A549 (cell line): ENCODE measurements around the gene SPRYD4. TPM values are rescaled to one million over a fixed set of nuclear protein-coding genes. Genes with fewer than 3 reads are reported as not detected.

Source experiments
- ATAC-seq, 2 experiments: fragments of 200-7000 bp in 1 of 2; fragments of >200 bp in 1 of 2; cut with Nextera tagmentation in 1 of 2; cut with Tn5 transposase in 1 of 2; 3 replicates each; pipeline versions ENCODE4 v1.8.0 to v1.9.1; 2018 to 2020; ENCODE audit warnings: mild to moderate bottlenecking in 1 of 2, moderate library complexity in 1 of 2
- CTCF ChIA-PET: fragments of 300-600 bp; sonication (Branson Sonifier 250); formaldehyde crosslinking; extraction: SDS; loops from one replicate; lab custom pipeline; 2021; ENCODE audit warnings: antibody characterized with exemption, inconsistent platforms; lab: Yijun Ruan, JAX
- POLR2A ChIA-PET: fragments of 350-600 bp; formaldehyde crosslinking; extraction: SDS; loops from one replicate; lab custom pipeline; 2021; ENCODE audit warnings: antibody characterized with exemption, inconsistent platforms; lab: Yijun Ruan, JAX
- DNase-seq, 2 experiments: peaks; one replicate each; pipeline versions ENCODE4 v3.0.0 to v3.0.0-alpha.2; 2011 to 2016; ENCODE audit warnings: low read depth in 1 of 2, low spot score in 1 of 2
- FAIRE-seq: peaks from 2 replicates; lab custom pipeline; 2011; peaks lifted over from hg19 to GRCh38; lab: Jason Lieb, UNC
- H3K27ac ChIP-seq, 2 experiments: fragments of >200 bp; sonication (Bioruptor Twin); formaldehyde crosslinking; 3 replicates each; pipeline ENCODE4 v1.5.1; 2016 to 2017
- H3K4me1 ChIP-seq: fragments of >200 bp; sonication (Bioruptor Twin); formaldehyde crosslinking; 3 replicates; pipeline ENCODE4 v1.6.1; 2016
- H3K4me2 ChIP-seq: fragments of >200 bp; sonication (Bioruptor Twin); formaldehyde crosslinking; 3 replicates; pipeline ENCODE4 v1.6.1; 2016
- H3K4me3 ChIP-seq: fragments of >200 bp; sonication (Bioruptor Twin); formaldehyde crosslinking; 3 replicates; pipeline ENCODE4 v1.5.1; 2016
- H3K9me3 ChIP-seq: fragments of >200 bp; sonication (Bioruptor Twin); formaldehyde crosslinking; 3 replicates; pipeline ENCODE4 v1.6.1; 2016
- ATOH8 ChIP-seq: fragments of 250-450 bp; sonication (Bioruptor Pico); IDR thresholded peaks from 2 replicates; pipeline ENCODE4 v1.5.0; 2020; ENCODE audit warnings: low read depth, mild to moderate bottlenecking, moderate library complexity
- ELK1 ChIP-seq: fragments of 150-350 bp; IDR thresholded peaks from 2 replicates; pipeline ENCODE4 v1.6.1; 2014; ENCODE audit warnings: low read depth, mild to moderate bottlenecking, low read length
- FOSL2 ChIP-seq, 2 experiments: fragments of 450-650 bp in 1 of 2; fragments of >200 bp in 1 of 2; sonication (Bioruptor Twin) in 1 of 2; formaldehyde crosslinking; IDR thresholded peaks; 2 replicates each; pipeline versions ENCODE4 v1.5.0 to v1.6.1; 2016 to 2020; ENCODE audit warnings: mild to moderate bottlenecking in 1 of 2, moderate library complexity in 1 of 2
- GATA3 ChIP-seq: IDR thresholded peaks from 2 replicates; pipeline ENCODE4 v1.6.1; 2012; ENCODE audit warnings: borderline replicate concordance
- HOXA7 ChIP-seq: fragments of 250-450 bp; sonication (Bioruptor Pico); IDR thresholded peaks from 2 replicates; pipeline ENCODE4 v1.5.0; 2020; ENCODE audit warnings: mild to moderate bottlenecking, moderate library complexity
- HOXB13 ChIP-seq: fragments of 250-450 bp; sonication (Bioruptor Pico); IDR thresholded peaks from 2 replicates; pipeline ENCODE4 v1.5.0; 2020; ENCODE audit warnings: low read depth, mild to moderate bottlenecking, moderate library complexity
- HOXB5 ChIP-seq: fragments of 250-450 bp; sonication (Bioruptor Pico); IDR thresholded peaks from 2 replicates; pipeline ENCODE4 v1.5.0; 2020; ENCODE audit warnings: mild to moderate bottlenecking, moderate library complexity
- KDM1A ChIP-seq: fragments of 200-600 bp; sonication (generic); IDR thresholded peaks from 2 replicates; pipeline ENCODE4 v1.6.1; 2016; ENCODE audit warnings: low read depth, mild to moderate bottlenecking
- KDM5A ChIP-seq: fragments of 200-600 bp; sonication (generic); IDR thresholded peaks from 2 replicates; pipeline ENCODE4 v1.6.1; 2016; ENCODE audit warnings: antibody characterized with exemption, mild to moderate bottlenecking
- NFE2L2 ChIP-seq: fragments of 150-350 bp; conservative IDR thresholded peaks from 2 replicates; pipeline ENCODE4 v1.6.1; 2014; ENCODE audit warnings: low read length
- NR3C1 ChIP-seq: fragments of >200 bp; sonication (Bioruptor Twin); formaldehyde crosslinking; IDR thresholded peaks from 3 replicates; pipeline ENCODE4 v1.6.1; 2017
- POLR2A ChIP-seq: IDR thresholded peaks from 2 replicates; pipeline ENCODE4 v1.6.1; 2012; ENCODE audit warnings: mild to moderate bottlenecking, low read length
- RCOR1 ChIP-seq: fragments of 150-350 bp; IDR thresholded peaks from 2 replicates; pipeline ENCODE4 v1.6.1; 2014; ENCODE audit warnings: antibody characterized with exemption, low read length, low read depth
- REST ChIP-seq: fragments of 200-600 bp; sonication (generic); IDR thresholded peaks from 2 replicates; pipeline ENCODE4 v1.6.1; 2016; ENCODE audit warnings: antibody characterized with exemption, mild to moderate bottlenecking, moderate library complexity
- RFX5 ChIP-seq: fragments of 450-650 bp; IDR thresholded peaks from 2 replicates; pipeline ENCODE4 v1.7.1; 2014; ENCODE audit warnings: antibody characterized with exemption, mild to moderate bottlenecking, moderate library complexity
- USF2 ChIP-seq: fragments of 450-650 bp; IDR thresholded peaks from 2 replicates; pipeline ENCODE4 v1.6.1; 2014; ENCODE audit warnings: antibody characterized with exemption
- ZNF302 ChIP-seq: fragments of 250-450 bp; sonication (Bioruptor Pico); IDR thresholded peaks from 2 replicates; pipeline ENCODE4 v1.9.0; 2021; ENCODE audit warnings: inconsistent platforms, mild to moderate bottlenecking, moderate library complexity
- ZSCAN20 ChIP-seq: fragments of 250-450 bp; sonication (Bioruptor Pico); IDR thresholded peaks from 2 replicates; pipeline ENCODE4 v1.8.0; 2022; ENCODE audit warnings: mild to moderate bottlenecking, moderate library complexity
- WGBS: methylation state at CpG from one replicate; pipeline ENCODE4 v1.1.6; 2017; ENCODE audit errors: missing lambda C conversion rate; 5-methylcytosine and 5-hydroxymethylcytosine counted together
- polyA plus RNA-seq, 4 experiments: library from polyadenylated mRNA; depleted of rRNA in 3 of 4; stranded (reverse); fragments of >200 nt; fragmentation: RNase III in 1 of 4; extraction: RNeasy Plus Mini Kit Qiagen cat#74134 plus additional on column Dnase treatment in 1 of 4; gene quantifications; 2 replicates in 3 of 4; 3 replicates in 1 of 4; pipeline ENCODE4 v1.2.3, GENCODE V29; 2011 to 2017

The SPRYD4 gene
- polyA plus RNA-seq, 2 of the 4 experiments (the other 2 are of a cell fraction) = 2.2 to 3.5 TPM

- no peak overlapping the region for H3K27ac ChIP-seq
These were observed 17.2 kb upstream of the SPRYD4 start for GRCh38 chr12:56451147-56451546.

GRCh38 chr12:56454557-56454956, 13.8 kb upstream of the SPRYD4 start, which contains the start of gene MIP:
Gene MIP (minus strand): TSS chr12:56454657. CDS start chr12:56454613, 44 bp downstream.
- POLR2A ChIA-PET = no interaction called here
- no peak for ATAC-seq
- Histone ChIP-seq H3K27ac (no peak within 1 kb of the TSS), H3K4me3 (no peak within 1 kb of the TSS), H3K9me3 (no peaks in the 10 kb centered on the region), H3K4me2 (no peak within 1 kb of the TSS), H3K4me1 (peaks cover 4% of the 10 kb centered on the region; the same call in 2 of the 3 replicates)
- TF ChIP-seq FOSL2 (IDR thresholded peaks at IDR 0.05) (no peak), FOSL2 (CRISPR knock-in tag; IDR thresholded peaks at IDR 0.05) (no peak), KDM5A (no peak), ELK1 (no peak), NR3C1 (no peak), KDM1A (no peak), RFX5 (no peak), ZNF302 (CRISPR knock-in tag) (no peak)
- CTCF ChIA-PET = interaction anchor here (0.7 to 3.2 kb wide), 4 partner anchors 10 to 263 kb away, joined by 3 to 14 read pairs (median 4); partner anchors contain the start of genes ANKRD52 and CNPY2
- no peak for DNase-seq
- FAIRE-seq = no peak
- WGBS = 66% methylated on average over 5 of the region's 5 CpGs

More at GRCh38 chr12:56451147-56451546, 17.2 kb upstream of the SPRYD4 start:
- peaks cover 9% of the 10 kb centered on the region for H3K4me1 ChIP-seq
- no peak for ATAC-seq
- TF ChIP-seq HOXA7 (no peak), GATA3 (no peak), HOXB5 (CRISPR knock-in tag) (no peak), USF2 (no peak), NFE2L2 (no peak), RCOR1 (no peak), HOXB13 (no peak)
- TF ChIP-seq, all 56 proteins: peak for 0
- DNase-seq (no peak), FAIRE-seq (no peak)
- H3K4me2 ChIP-seq = no peak overlapping the region
- H3K4me3 ChIP-seq = no peak overlapping the region
- no peaks in the 10 kb centered on the region for H3K9me3 ChIP-seq
- POLR2A ChIA-PET = no interaction called here
- 62% methylated on average over 5 of the region's 5 CpGs for WGBS
- CTCF ChIA-PET = interaction anchor here (0.7 to 5.4 kb wide), 2 partner anchors 13 to 178 kb away, joined by 3 to 34 read pairs; no protein-coding TSS in a partner anchor

- DNase-seq = no peak
- CTCF ChIA-PET = interaction anchor here (1.0 to 2.6 kb wide), 5 partner anchors 9 to 268 kb away, joined by 3 to 10 read pairs (median 6); partner anchors contain the start of genes ANKRD52, SMARCC2 and TIMELESS
- 78% methylated on average over 4 of the region's 4 CpGs for WGBS
These were observed 10.6 kb upstream of the SPRYD4 start for GRCh38 chr12:56457817-56458216.

More at GRCh38 chr12:56457817-56458216, 10.6 kb upstream of the SPRYD4 start:
- H3K4me1 ChIP-seq = peaks cover 3% of the 10 kb centered on the region; the same call in 1 of the 3 replicates
- POLR2A ChIA-PET = no interaction called here
- no peak overlapping the region for H3K27ac ChIP-seq
- no peak for ATAC-seq
- no peak overlapping the region for H3K4me3 ChIP-seq
- no peak for TF ChIP-seq FOSL2 (IDR thresholded peaks at IDR 0.05)
- no peak for TF ChIP-seq FOSL2 (CRISPR knock-in tag; IDR thresholded peaks at IDR 0.05)
- TF ChIP-seq ATOH8 (CRISPR knock-in tag) = no peak
- TF ChIP-seq REST = no peak
- no peak for TF ChIP-seq ZSCAN20
- TF ChIP-seq POLR2A = no peak
- TF ChIP-seq, all 56 proteins: peak for 0
- FAIRE-seq = no peak
- H3K9me3 ChIP-seq = no peaks in the 10 kb centered on the region
- no peak overlapping the region for H3K4me2 ChIP-seq
